H1 (cell line): ENCODE results near the gene TRIM24.
"Not testable (repeated sequence)": the region's sequence is repeated elsewhere in the genome, so short reads cannot be mapped to it uniquely, and the experiment has no call there.

Experiments
- BCL11A ChIP-seq, 2 experiments: IDR thresholded peaks; one replicate each; pipeline ENCODE4 v1.6.1; 2011; ENCODE audit warnings: low read depth in 2 of 2, low read length in 2 of 2, mild to moderate bottlenecking in 2 of 2
- CEBPB ChIP-seq: IDR thresholded peaks from 2 replicates; pipeline ENCODE4 v1.6.1; 2012; ENCODE audit warnings: low read depth, low read length
- EZH2 ChIP-seq: fragments of 200-600 bp; sonication (generic); IDR thresholded peaks from 2 replicates; pipeline ENCODE4 v1.7.1; 2012; ENCODE audit warnings: low read depth, mild to moderate bottlenecking, moderate library complexity, low read length, inconsistent platforms; ENCODE audit not compliant: severe bottlenecking
- NANOG ChIP-seq: IDR thresholded peaks from 2 replicates; pipeline ENCODE4 v1.6.1; 2011; ENCODE audit warnings: low read length, low read depth, mild to moderate bottlenecking, inconsistent platforms; ENCODE audit not compliant: insufficient read depth, poor library complexity, severe bottlenecking
- PHF8 ChIP-seq: fragments of 200-600 bp; sonication (generic); conservative IDR thresholded peaks from 2 replicates; pipeline ENCODE4 v1.7.1; 2012; ENCODE audit warnings: low read depth, mild to moderate bottlenecking, inconsistent platforms, low read length, moderate library complexity
- RNF2 ChIP-seq: fragments of 200-900, 300-1000 bp; sonication (generic); IDR thresholded peaks from 2 replicates; pipeline ENCODE4 v1.7.1; 2016; ENCODE audit warnings: borderline replicate concordance, low read depth, mild to moderate bottlenecking, antibody characterized with exemption, low read length; ENCODE audit not compliant: poor library complexity, severe bottlenecking; ENCODE audit errors: missing control alignments
- SP1 ChIP-seq: IDR thresholded peaks from 2 replicates; pipeline ENCODE4 v1.6.1; 2011; ENCODE audit warnings: low read depth, low read length
- SP2 ChIP-seq: IDR thresholded peaks from 2 replicates; pipeline ENCODE4 v1.6.1; 2012; ENCODE audit warnings: mild to moderate bottlenecking, low read length, inconsistent platforms
- SRF ChIP-seq: IDR thresholded peaks from 2 replicates; pipeline ENCODE4 v1.6.1; 2011; ENCODE audit warnings: mild to moderate bottlenecking, low read depth, low read length, moderate library complexity
- SUZ12 ChIP-seq: fragments of 200-600 bp; sonication (generic); IDR thresholded peaks from 2 replicates; pipeline ENCODE4 v1.6.1; 2012; ENCODE audit warnings: mild to moderate bottlenecking, inconsistent platforms, low read length, moderate library complexity, mixed read lengths
- TEAD4 ChIP-seq: IDR thresholded peaks from 2 replicates; pipeline ENCODE4 v1.6.1; 2012; ENCODE audit warnings: low read depth, low read length, inconsistent platforms, mixed read lengths
- ZNF274 ChIP-seq: IDR thresholded peaks from 2 replicates; pipeline ENCODE4 v1.7.0; 2012; ENCODE audit warnings: low read length, borderline replicate concordance; ENCODE audit errors: extremely low read depth
- TF ChIP-seq, protein P1 (sequence below): IDR thresholded peaks from 2 replicates; pipeline ENCODE4 v1.6.1; 2012; ENCODE audit warnings: inconsistent platforms
- TF ChIP-seq, protein P2 (sequence below), 3 experiments: IDR thresholded peaks; 1 replicate in 2 of 3; 2 replicates in 1 of 3; pipeline versions ENCODE4 v1.5.1 to v1.6.1; 2011; ENCODE audit warnings: low read length in 3 of 3, mild to moderate bottlenecking in 3 of 3, inconsistent platforms in 2 of 3, low read depth in 1 of 3, moderate library complexity in 1 of 3; ENCODE audit not compliant: insufficient read depth in 1 of 3; ENCODE audit errors: control extremely low read depth in 1 of 3

DNA sequence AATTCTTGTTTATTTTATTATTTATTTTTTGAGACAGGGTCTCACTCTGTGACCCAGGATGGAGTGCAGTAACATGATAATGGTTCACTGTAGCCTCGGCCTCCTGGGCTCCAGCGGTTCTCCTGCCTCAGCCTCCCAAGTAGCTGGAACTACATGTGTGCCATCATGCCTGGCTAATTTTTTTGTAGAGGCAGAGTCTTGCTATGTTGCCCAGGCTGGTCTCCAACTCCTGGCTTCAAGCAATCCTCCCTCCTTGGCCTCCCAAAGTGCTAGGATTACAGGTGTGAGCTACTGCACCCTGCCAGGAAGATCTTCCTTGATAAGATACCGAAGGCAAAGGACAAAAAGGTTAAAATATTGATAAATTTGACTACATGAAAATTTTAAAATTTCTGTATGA, 48.0 kb upstream of the TRIM24 start:
- TF ChIP-seq NANOG; TEAD4; SP1; ZNF274; CEBPB; SUZ12; RNF2; BCL11A (IDR thresholded peaks at IDR 0.05; ENCODE audit: low read depth in 2 of 2, low read length in 2 of 2); PHF8; SP2; SRF; EZH2: not testable (repeated sequence)
- TF ChIP-seq, protein P1, sequence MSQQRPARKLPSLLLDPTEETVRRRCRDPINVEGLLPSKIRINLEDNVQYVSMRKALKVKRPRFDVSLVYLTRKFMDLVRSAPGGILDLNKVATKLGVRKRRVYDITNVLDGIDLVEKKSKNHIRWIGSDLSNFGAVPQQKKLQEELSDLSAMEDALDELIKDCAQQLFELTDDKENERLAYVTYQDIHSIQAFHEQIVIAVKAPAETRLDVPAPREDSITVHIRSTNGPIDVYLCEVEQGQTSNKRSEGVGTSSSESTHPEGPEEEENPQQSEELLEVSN, result not testable (repeated sequence)
- TF ChIP-seq, protein P2, sequence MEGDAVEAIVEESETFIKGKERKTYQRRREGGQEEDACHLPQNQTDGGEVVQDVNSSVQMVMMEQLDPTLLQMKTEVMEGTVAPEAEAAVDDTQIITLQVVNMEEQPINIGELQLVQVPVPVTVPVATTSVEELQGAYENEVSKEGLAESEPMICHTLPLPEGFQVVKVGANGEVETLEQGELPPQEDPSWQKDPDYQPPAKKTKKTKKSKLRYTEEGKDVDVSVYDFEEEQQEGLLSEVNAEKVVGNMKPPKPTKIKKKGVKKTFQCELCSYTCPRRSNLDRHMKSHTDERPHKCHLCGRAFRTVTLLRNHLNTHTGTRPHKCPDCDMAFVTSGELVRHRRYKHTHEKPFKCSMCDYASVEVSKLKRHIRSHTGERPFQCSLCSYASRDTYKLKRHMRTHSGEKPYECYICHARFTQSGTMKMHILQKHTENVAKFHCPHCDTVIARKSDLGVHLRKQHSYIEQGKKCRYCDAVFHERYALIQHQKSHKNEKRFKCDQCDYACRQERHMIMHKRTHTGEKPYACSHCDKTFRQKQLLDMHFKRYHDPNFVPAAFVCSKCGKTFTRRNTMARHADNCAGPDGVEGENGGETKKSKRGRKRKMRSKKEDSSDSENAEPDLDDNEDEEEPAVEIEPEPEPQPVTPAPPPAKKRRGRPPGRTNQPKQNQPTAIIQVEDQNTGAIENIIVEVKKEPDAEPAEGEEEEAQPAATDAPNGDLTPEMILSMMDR (IDR thresholded peaks at IDR 0.05; ENCODE audit: control extremely low read depth in 1 of 3, insufficient read depth in 1 of 3, low read depth in 1 of 3, low read length in 3 of 3), result not testable (repeated sequence)
